ENCODE measurements around the gene CCDC171.

- no peak for TF ChIP-seq CTCF (IDR thresholded peaks at IDR 0.05)
- no peak for TF ChIP-seq POLR2A (IDR thresholded peaks at IDR 0.05; ENCODE audit: low read depth)
- TF ChIP-seq EP300 (IDR thresholded peaks at IDR 0.05): no peak
These were observed 448.0 kb downstream of the CCDC171 start for GRCh38 chr9:16000811-16001210.

Data from esophagus muscularis mucosa (tissue), 4 donors.